GM12878 (cell line): Measurements from ENCODE around the gene FMNL2. TPM values are rescaled to one million over a fixed set of nuclear protein-coding genes. Genes with fewer than 3 reads are reported as not detected.

Experiments used
- ATAC-seq: fragments of 200-7000 bp; cut with Tn5 transposase; 3 replicates; pipeline ENCODE4 v1.9.1; 2020; ENCODE audit warnings: mild to moderate bottlenecking, moderate library complexity
- BruUV-seq: library from RNA; stranded (reverse); fragments of 400-500 nt; replicated peaks from 2 replicates; lab custom pipeline; 2021; lab: Mats Ljungman, UMichigan
- CTCF ChIA-PET: fragments of 300-600 bp; sonication (Branson Sonifier 250); formaldehyde crosslinking; extraction: SDS; loops from one replicate; lab custom pipeline; 2021; ENCODE audit warnings: inconsistent platforms; lab: Yijun Ruan, JAX
- POLR2A ChIA-PET: fragments of 350-600 bp; formaldehyde crosslinking; extraction: SDS; loops from one replicate; lab custom pipeline; 2021; ENCODE audit warnings: inconsistent platforms; lab: Charles Lee
- RAD21 ChIA-PET: fragments of 300-600 bp; sonication (Branson Sonifier 250); formaldehyde crosslinking; loops from one replicate; lab custom pipeline; 2023; ENCODE audit warnings: antibody characterized with exemption; ENCODE audit not compliant: unreplicated experiment; lab: Charles Lee
- SMC1A ChIA-PET: fragments of 300-600 bp; sonication (Branson Sonifier 250); formaldehyde crosslinking; loops from one replicate; lab custom pipeline; 2023; ENCODE audit not compliant: unreplicated experiment, uncharacterized antibody; lab: Charles Lee
- DNase-seq: peaks from one replicate; pipeline ENCODE4 v3.0.0-alpha.2; 2011; ENCODE audit warnings: low read depth, low spot score
- FAIRE-seq: peaks from 3 replicates; lab custom pipeline; 2011; peaks lifted over from hg19 to GRCh38; lab: Jason Lieb, UNC
- H2AFZ ChIP-seq: 2 replicates; pipeline ENCODE4 v1.6.0; 2011; ENCODE audit warnings: low read depth, low read length, control low read depth; ENCODE audit not compliant: control insufficient read depth
- H3K27ac ChIP-seq: 2 replicates; pipeline ENCODE4 v1.5.1; 2011; ENCODE audit warnings: control low read depth; ENCODE audit not compliant: control insufficient read depth, insufficient read depth
- H3K27me3 ChIP-seq, 2 experiments: replicated peaks in 1 of 2; 2 replicates each; pipeline versions ENCODE4 v1.6.0 to v1.6.1; 2011; ENCODE audit warnings: low read length in 1 of 2; ENCODE audit not compliant: control insufficient read depth in 2 of 2, insufficient read depth in 2 of 2
- H3K36me3 ChIP-seq, 2 experiments: 2 replicates each; pipeline ENCODE4 v1.5.1; 2011; ENCODE audit warnings: low read length in 1 of 2; ENCODE audit not compliant: control insufficient read depth in 2 of 2, insufficient read depth in 2 of 2
- H3K4me1 ChIP-seq: 2 replicates; pipeline ENCODE4 v1.6.1; 2011; ENCODE audit warnings: mild to moderate bottlenecking, low read length, moderate library complexity, mixed read lengths; ENCODE audit not compliant: control insufficient read depth, insufficient read depth
- H3K4me2 ChIP-seq: 2 replicates; pipeline ENCODE4 v1.6.0; 2011; ENCODE audit warnings: control low read depth; ENCODE audit not compliant: control insufficient read depth, insufficient read depth
- H3K4me3 ChIP-seq: fragments of 200-600 bp; sonication (generic); 2 replicates; pipeline ENCODE4 v1.5.1; 2016
- H3K79me2 ChIP-seq: 2 replicates; pipeline ENCODE4 v1.6.0; 2011; ENCODE audit warnings: low read length; ENCODE audit not compliant: control insufficient read depth, insufficient read depth
- H3K9ac ChIP-seq: 2 replicates; pipeline ENCODE4 v1.8.0; 2011; ENCODE audit warnings: low read length, control low read depth, mixed read lengths; ENCODE audit not compliant: control insufficient read depth, insufficient read depth
- H3K9me3 ChIP-seq: replicated peaks from 3 replicates; pipeline ENCODE4 v1.5.1; 2011; ENCODE audit warnings: mild to moderate bottlenecking, low read length; ENCODE audit not compliant: control insufficient read depth, insufficient read depth
- H4K20me1 ChIP-seq: 2 replicates; pipeline ENCODE4 v1.6.0; 2011; ENCODE audit not compliant: control insufficient read depth, insufficient read depth
- BHLHE40 ChIP-seq, 2 experiments: fragments of 450-650 bp in 1 of 2; IDR thresholded peaks; 2 replicates each; pipeline ENCODE4 v1.6.1; 2011 to 2017; ENCODE audit warnings: low read depth in 2 of 2, borderline replicate concordance in 1 of 2, improper control_type of control experiment in 1 of 2, low read length in 1 of 2, mild to moderate bottlenecking in 1 of 2
- ESRRA ChIP-seq: IDR thresholded peaks from 2 replicates; pipeline ENCODE4 v1.6.1; 2012; ENCODE audit warnings: mild to moderate bottlenecking, low read length, improper control_type of control experiment
- HDGF ChIP-seq: fragments of 450-650 bp; IDR thresholded peaks from 2 replicates; pipeline ENCODE4 v1.6.1; 2016; ENCODE audit warnings: antibody characterized with exemption
- IRF5 ChIP-seq: fragments of 450-650 bp; IDR thresholded peaks from 2 replicates; pipeline ENCODE4 v1.6.1; 2017; ENCODE audit warnings: borderline replicate concordance
- NBN ChIP-seq: fragments of 450-650 bp; IDR thresholded peaks from 2 replicates; pipeline ENCODE4 v1.6.1; 2016
- NFYB ChIP-seq: IDR thresholded peaks from 2 replicates; pipeline ENCODE4 v1.6.1; 2011; ENCODE audit warnings: low read depth, mild to moderate bottlenecking, low read length, improper control_type of control experiment, moderate library complexity; ENCODE audit not compliant: insufficient read depth
- POLR2AphosphoS5 ChIP-seq: IDR thresholded peaks from 2 replicates; pipeline ENCODE4 v1.6.1; 2011; ENCODE audit warnings: mild to moderate bottlenecking, low read length, inconsistent platforms
- RCOR1 ChIP-seq: conservative IDR thresholded peaks from 2 replicates; pipeline ENCODE4 v1.6.1; 2012; ENCODE audit warnings: low read depth, low read length, improper control_type of control experiment
- REST ChIP-seq: IDR thresholded peaks from 2 replicates; pipeline ENCODE4 v1.6.1; 2012; ENCODE audit warnings: mild to moderate bottlenecking, low read depth, low read length
- TCF7 ChIP-seq: IDR thresholded peaks from 2 replicates; pipeline ENCODE4 v1.6.1; 2014; ENCODE audit warnings: antibody characterized with exemption, borderline replicate concordance
- ZNF207 ChIP-seq: fragments of 450-650 bp; IDR thresholded peaks from 2 replicates; pipeline ENCODE4 v1.6.1; 2014; ENCODE audit warnings: antibody characterized with exemption, mild to moderate bottlenecking, borderline replicate concordance
- ZNF592 ChIP-seq: fragments of 450-650 bp; IDR thresholded peaks from 2 replicates; pipeline ENCODE4 v1.6.1; 2017; ENCODE audit warnings: mild to moderate bottlenecking, moderate library complexity
- WGBS: methylation state at CpG from one replicate; pipeline ENCODE4 v1.1.6; 2016; ENCODE audit warnings: low lambda C conversion rate; ENCODE audit not compliant: insufficient replicate concordance, insufficient coverage; ENCODE audit errors: missing lambda C conversion rate; 5-methylcytosine and 5-hydroxymethylcytosine counted together
- in situ Hi-C: fragments of 300-500 bp; cut with MboI; formaldehyde crosslinking; loops from 9 replicates; pipeline ENCODE4 v1.14.3; 2018; ENCODE audit warnings: mixed read lengths
- intact Hi-C: fragments of 100-400 bp; cut with micrococcal nuclease; formaldehyde crosslinking; loops from one replicate; pipeline ENCODE4 v1.14.2; 2022; ENCODE audit not compliant: unreplicated experiment
- polyA plus RNA-seq, 11 experiments: library from polyadenylated mRNA; depleted of rRNA in 4 of 11; unstranded in 6 of 11; stranded (reverse) in 5 of 11; fragments of >200 nt; fragmentation: Nextera tagmentation in 4 of 11; fragmentation: Illumina TruSeq in 1 of 11; extraction: Ambion mirVana in 4 of 11; extraction: Trizol in 1 of 11; gene quantifications; 1 replicate in 1 of 11; 2 replicates in 10 of 11; pipeline versions ENCODE4 v1.2.1 to v1.2.3, GENCODE V29; 2011 to 2016; ENCODE audit warnings: inconsistent platforms in 2 of 11, missing spikeins in 2 of 11, low read depth in 1 of 11
- total RNA-seq, 4 experiments: library from RNA; depleted of rRNA in 3 of 4; stranded (reverse); fragments of >200 nt in 3 of 4; fragmentation: Illumina TruSeq in 1 of 4; extraction: Trizol in 1 of 4; gene quantifications; 2 replicates each; pipeline versions ENCODE4 v1.2.1 to v1.2.3, GENCODE V29; 2013 to 2021

The FMNL2 gene
- total and polyA plus RNA-seq, 10 of the 15 experiments (the other 5 are each of a cell fraction or from before 2014, with no cell fraction given): 0.13 to 9.9 (median 0.35) TPM

GRCh38 chr2:152510621-152511020 lies 175.6 kb downstream of the FMNL2 start (continued):
- no peak for TF ChIP-seq BHLHE40 (IDR thresholded peaks at IDR 0.05; ENCODE audit: borderline replicate concordance in 1 of 2, low read depth in 2 of 2, low read length in 1 of 2)
- TF ChIP-seq IRF5: no peak
- no peak for TF ChIP-seq HDGF
- TF ChIP-seq TCF7: no peak
- TF ChIP-seq NFYB: no peak

- DNase-seq (no peak), FAIRE-seq (no peak), ATAC-seq (no peak)
- BruUV-seq: no TSS peak
- 44% methylated on average over 2 of the region's 2 CpGs for WGBS
- Histone ChIP-seq H3K36me3 (no peaks in the 10 kb centered on the region), H3K27ac (no peak overlapping the region), H4K20me1 (no peaks in the 10 kb centered on the region), H2AFZ (no peak overlapping the region), H3K9ac (no peak overlapping the region), H3K4me1 (peaks cover under 1% of the 10 kb centered on the region; the same call in 1 of the 2 replicates), H3K27me3 (no peaks in the 10 kb centered on the region), H3K4me2 (no peak overlapping the region), H3K79me2 (no peaks in the 10 kb centered on the region), H3K4me3 (no peak overlapping the region), H3K9me3 (no peaks in the 10 kb centered on the region)
- POLR2A ChIA-PET: no interaction called here
- RAD21 ChIA-PET: interaction anchor here (0.9 kb wide), 1 partner anchor 16 kb away, joined by 4 read pairs; no protein-coding TSS in a partner anchor
- SMC1A ChIA-PET: no interaction called here
- CTCF ChIA-PET: no interaction called here
- in situ Hi-C loops: no loop called here
- intact Hi-C loops: no loop called here
- TF ChIP-seq NBN: no peak
- TF ChIP-seq TCF7: no peak
- no peak for TF ChIP-seq RCOR1
- TF ChIP-seq POLR2AphosphoS5: no peak
- TF ChIP-seq BHLHE40 (IDR thresholded peaks at IDR 0.05; ENCODE audit: borderline replicate concordance in 1 of 2, low read depth in 2 of 2, low read length in 1 of 2): no peak
- no peak for TF ChIP-seq ZNF207
- no peak for TF ChIP-seq ESRRA
- no peak for TF ChIP-seq REST
- no peak for TF ChIP-seq ZNF592
Measured at GRCh38 chr2:152511981-152512380, 177.0 kb downstream of the FMNL2 start.
